HCT116 (cell line): ENCODE data around the gene TOM1L1. TPM values are rescaled to one million over a fixed set of nuclear protein-coding genes. Genes with fewer than 3 reads are reported as not detected.

Experiments used
- ATAC-seq: fragments of 200-7000 bp; cut with Tn5 transposase; 2 replicates; pipeline ENCODE4 v1.9.1; 2020; ENCODE audit warnings: mild to moderate bottlenecking, moderate library complexity
- BruUV-seq: library from RNA; stranded (reverse); fragments of 400-500 nt; replicated peaks from 2 replicates; lab custom pipeline; 2021; lab: Mats Ljungman, UMichigan
- CTCF ChIA-PET: fragments of 300-600 bp; sonication (Branson Sonifier 250); formaldehyde crosslinking; loops from one replicate; lab custom pipeline; 2021; ENCODE audit warnings: antibody characterized with exemption; lab: Charles Lee
- POLR2A ChIA-PET: fragments of 300-600, 350-600 bp; sonication (Branson Sonifier 250); formaldehyde crosslinking; loops from one replicate; lab custom pipeline; 2021; ENCODE audit warnings: antibody characterized with exemption; lab: Charles Lee
- RAD21 ChIA-PET, 2 experiments: fragments of 300-600 bp; sonication (Branson Sonifier 250); formaldehyde crosslinking; loops; one replicate each; lab custom pipeline; 2023; ENCODE audit warnings: low total read pairs in 2 of 2; ENCODE audit not compliant: uncharacterized antibody in 2 of 2, unreplicated experiment in 2 of 2, low non-redundant PET in 1 of 2; lab: Charles Lee
- DNase-seq: peaks from one replicate; pipeline ENCODE4 v3.0.0-alpha.2; 2010; ENCODE audit warnings: low read depth, low spot score
- H2AFZ ChIP-seq: fragments of 200-600 bp; shearing (Covaris generic), sonication (generic); 2 replicates; pipeline ENCODE4 v1.6.1; 2017; ENCODE audit warnings: low read depth, mixed run types, mixed read lengths, antibody characterized with exemption, low read length; ENCODE audit not compliant: poor library complexity, severe bottlenecking
- H3K27ac ChIP-seq: 2 replicates; pipeline ENCODE4 v1.5.1; 2012; ENCODE audit warnings: low read depth, low read length
- H3K27me3 ChIP-seq: fragments of 200-600 bp; sonication (generic); 2 replicates; pipeline ENCODE4 v1.6.1; 2016; ENCODE audit warnings: mixed run types, low read length, mixed read lengths; ENCODE audit not compliant: insufficient read depth
- H3K36me3 ChIP-seq, 2 experiments: fragments of 200-500 bp in 1 of 2; fragments of 200-600 bp in 1 of 2; sonication (Bioruptor generic) in 1 of 2; sonication (generic) in 1 of 2; 2 replicates each; pipeline versions ENCODE4 v1.5.1 to v1.6.1; 2014 to 2016; ENCODE audit warnings: low read length in 2 of 2, inconsistent platforms in 1 of 2, mixed read lengths in 1 of 2, mixed run types in 1 of 2; ENCODE audit not compliant: insufficient read depth in 2 of 2, control insufficient read depth in 1 of 2
- H3K4me1 ChIP-seq, 2 experiments: fragments of 200-600 bp in 1 of 2; sonication (generic) in 1 of 2; 2 replicates each; pipeline versions ENCODE4 v1.5.1 to v1.6.1; 2012 to 2017; ENCODE audit warnings: low read length in 2 of 2, inconsistent platforms in 1 of 2, mild to moderate bottlenecking in 1 of 2, mixed read lengths in 1 of 2, mixed run types in 1 of 2, moderate library complexity in 1 of 2; ENCODE audit not compliant: insufficient read depth in 2 of 2, control insufficient read depth in 1 of 2
- H3K4me2 ChIP-seq: fragments of 200-600 bp; sonication (generic); 2 replicates; pipeline ENCODE4 v1.6.1; 2017; ENCODE audit warnings: mixed run types, low read length, mixed read lengths
- H3K4me3 ChIP-seq, 2 experiments: fragments of 200-600 bp in 1 of 2; sonication (generic) in 1 of 2; replicated peaks in 1 of 2; 2 replicates each; pipeline ENCODE4 v1.5.1; 2011 to 2016; ENCODE audit warnings: low read length in 2 of 2, control low read depth in 1 of 2, low read depth in 1 of 2, mild to moderate bottlenecking in 1 of 2, mixed read lengths in 1 of 2, mixed run types in 1 of 2
- H3K79me2 ChIP-seq: fragments of 200-600 bp; sonication (generic); 2 replicates; pipeline ENCODE4 v1.6.1; 2017; ENCODE audit warnings: mild to moderate bottlenecking, mixed run types, low read length, moderate library complexity, mixed read lengths; ENCODE audit not compliant: insufficient read depth
- H3K9ac ChIP-seq: fragments of 200-600 bp; sonication (generic); 2 replicates; pipeline ENCODE4 v1.6.1; 2016; ENCODE audit warnings: low read length, mixed read lengths
- H3K9me2 ChIP-seq: fragments of 200-600 bp; sonication (generic), shearing (Covaris generic); 2 replicates; pipeline ENCODE4 v1.6.1; 2017; ENCODE audit warnings: mixed run types, mild to moderate bottlenecking, moderate library complexity; ENCODE audit not compliant: insufficient read depth
- H3K9me3 ChIP-seq, 2 experiments: fragments of 200-500 bp in 1 of 2; fragments of 200-600 bp in 1 of 2; sonication (Bioruptor generic) in 1 of 2; sonication (generic) in 1 of 2; 2 replicates each; pipeline ENCODE4 v1.6.1; 2014 to 2017; ENCODE audit warnings: low read length in 2 of 2, mixed read lengths in 2 of 2, inconsistent platforms in 1 of 2, low read depth in 1 of 2, mild to moderate bottlenecking in 1 of 2, mixed run types in 1 of 2, moderate library complexity in 1 of 2; ENCODE audit not compliant: control insufficient read depth in 1 of 2, insufficient read depth in 1 of 2
- H4K20me1 ChIP-seq: fragments of 200-600 bp; sonication (generic), shearing (Covaris generic); 2 replicates; pipeline ENCODE4 v1.6.1; 2017; ENCODE audit warnings: mixed run types, mild to moderate bottlenecking, moderate library complexity; ENCODE audit not compliant: insufficient read depth
- CBX3 ChIP-seq: IDR thresholded peaks from 2 replicates; pipeline ENCODE4 v1.6.1; 2012; ENCODE audit warnings: low read depth
- CEBPB ChIP-seq: IDR thresholded peaks from 2 replicates; pipeline ENCODE4 v1.6.1; 2012; ENCODE audit warnings: low read depth
- EZH2 ChIP-seq: fragments of 200-600 bp; sonication (generic); IDR thresholded peaks from 2 replicates; pipeline ENCODE4 v1.6.1; 2017; ENCODE audit warnings: antibody characterized with exemption, mixed run types
- JUND ChIP-seq: IDR thresholded peaks from 2 replicates; pipeline ENCODE4 v1.6.1; 2012
- POLR2A ChIP-seq: IDR thresholded peaks from 2 replicates; pipeline ENCODE4 v1.7.0; 2011; ENCODE audit warnings: borderline replicate concordance; ENCODE audit not compliant: insufficient read depth, insufficient read length; ENCODE audit errors: extremely low read depth
- RAD21 ChIP-seq: IDR thresholded peaks from 2 replicates; pipeline ENCODE4 v1.6.1; 2012; ENCODE audit warnings: low read depth, mild to moderate bottlenecking
- SIN3A ChIP-seq: IDR thresholded peaks from 2 replicates; pipeline ENCODE4 v1.6.1; 2012; ENCODE audit warnings: low read depth
- SP1 ChIP-seq: IDR thresholded peaks from 2 replicates; pipeline ENCODE4 v1.6.1; 2012; ENCODE audit warnings: low read depth
- ZFX ChIP-seq: fragments of 450-650 bp; IDR thresholded peaks from 2 replicates; pipeline ENCODE4 v1.6.1; 2017
- ZNF274 ChIP-seq: fragments of 200-500 bp; sonication (Bioruptor generic); IDR thresholded peaks from 2 replicates; pipeline ENCODE4 v1.6.1; 2014; ENCODE audit warnings: mild to moderate bottlenecking, low read depth, low read length, inconsistent platforms
- intact Hi-C: fragments of 100-400 bp; cut with micrococcal nuclease; formaldehyde crosslinking; loops from 2 replicates; pipeline ENCODE4 v1.10.0; 2022
- total RNA-seq: library from RNA; stranded (reverse); gene quantifications from one replicate; pipeline ENCODE4 v1.2.1, GENCODE V29; 2021; ENCODE audit not compliant: unreplicated experiment
- TF ChIP-seq, protein P1 (sequence below): IDR thresholded peaks from 2 replicates; pipeline ENCODE4 v1.6.1; 2012
- TF ChIP-seq, protein P2 (sequence below), 3 experiments: fragments of 200-600 bp in 1 of 3; sonication (generic) in 1 of 3; IDR thresholded peaks in 2 of 3; conservative IDR thresholded peaks in 1 of 3; 2 replicates each; pipeline ENCODE4 v1.5.1; 2012 to 2017; ENCODE audit warnings: low read depth in 2 of 3, low read length in 2 of 3, antibody characterized with exemption in 1 of 3, borderline replicate concordance in 1 of 3, control low read depth in 1 of 3, mild to moderate bottlenecking in 1 of 3, mixed read lengths in 1 of 3, mixed run types in 1 of 3, moderate library complexity in 1 of 3; ENCODE audit not compliant: insufficient read depth in 1 of 3
- TF ChIP-seq, protein P3 (sequence below): IDR thresholded peaks from 2 replicates; pipeline ENCODE4 v1.6.1; 2012; ENCODE audit warnings: low read depth

The TOM1L1 gene
- total RNA-seq, 1 experiment from 2014 or later: 70.8 TPM

DNA sequence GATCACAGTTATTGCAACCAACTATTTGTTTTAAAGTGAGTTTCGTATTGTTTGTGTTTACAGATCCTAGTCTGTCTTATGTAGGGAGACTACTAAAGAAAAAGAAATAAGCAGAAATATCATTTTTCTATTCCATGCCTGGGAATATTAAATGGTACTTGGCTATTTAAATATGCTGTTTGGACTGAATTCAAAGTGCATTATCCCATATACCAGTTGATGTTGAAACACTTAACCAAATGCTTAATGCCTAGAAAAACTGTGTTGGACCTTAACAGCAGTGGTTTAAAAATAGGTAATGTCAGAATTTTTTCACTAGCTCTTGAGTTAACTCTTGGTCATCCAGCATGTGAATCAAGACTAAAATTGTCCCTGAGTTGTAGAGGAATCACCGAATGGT lies 37.5 kb upstream of the TOM1L1 start:
- RAD21 ChIA-PET: no interaction called here
- Histone ChIP-seq H3K9ac (no peak overlapping the region), H3K27ac (no peak overlapping the region), H3K36me3 (no peaks in the 10 kb centered on the region), H4K20me1 (no peaks in the 10 kb centered on the region)
- DNase-seq (no peak), ATAC-seq (no peak)
- BruUV-seq: no TSS peak
- no peak for TF ChIP-seq CBX3
- TF ChIP-seq, protein P1, sequence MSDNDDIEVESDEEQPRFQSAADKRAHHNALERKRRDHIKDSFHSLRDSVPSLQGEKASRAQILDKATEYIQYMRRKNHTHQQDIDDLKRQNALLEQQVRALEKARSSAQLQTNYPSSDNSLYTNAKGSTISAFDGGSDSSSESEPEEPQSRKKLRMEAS: no peak
- TF ChIP-seq JUND: no peak
- no peak for TF ChIP-seq ZNF274
- no peak for TF ChIP-seq POLR2A
- no peak for TF ChIP-seq SIN3A
- TF ChIP-seq, protein P2, sequence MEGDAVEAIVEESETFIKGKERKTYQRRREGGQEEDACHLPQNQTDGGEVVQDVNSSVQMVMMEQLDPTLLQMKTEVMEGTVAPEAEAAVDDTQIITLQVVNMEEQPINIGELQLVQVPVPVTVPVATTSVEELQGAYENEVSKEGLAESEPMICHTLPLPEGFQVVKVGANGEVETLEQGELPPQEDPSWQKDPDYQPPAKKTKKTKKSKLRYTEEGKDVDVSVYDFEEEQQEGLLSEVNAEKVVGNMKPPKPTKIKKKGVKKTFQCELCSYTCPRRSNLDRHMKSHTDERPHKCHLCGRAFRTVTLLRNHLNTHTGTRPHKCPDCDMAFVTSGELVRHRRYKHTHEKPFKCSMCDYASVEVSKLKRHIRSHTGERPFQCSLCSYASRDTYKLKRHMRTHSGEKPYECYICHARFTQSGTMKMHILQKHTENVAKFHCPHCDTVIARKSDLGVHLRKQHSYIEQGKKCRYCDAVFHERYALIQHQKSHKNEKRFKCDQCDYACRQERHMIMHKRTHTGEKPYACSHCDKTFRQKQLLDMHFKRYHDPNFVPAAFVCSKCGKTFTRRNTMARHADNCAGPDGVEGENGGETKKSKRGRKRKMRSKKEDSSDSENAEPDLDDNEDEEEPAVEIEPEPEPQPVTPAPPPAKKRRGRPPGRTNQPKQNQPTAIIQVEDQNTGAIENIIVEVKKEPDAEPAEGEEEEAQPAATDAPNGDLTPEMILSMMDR (IDR thresholded peaks at IDR 0.05 in 2 of 3, conservative IDR thresholded peaks at IDR 0.05 in 1 of 3; ENCODE audit: borderline replicate concordance in 1 of 3, insufficient read depth in 1 of 3, low read depth in 2 of 3, low read length in 2 of 3): no peak
- TF ChIP-seq CEBPB: no peak
- no peak for TF ChIP-seq SP1
- TF ChIP-seq EZH2: no peak
- TF ChIP-seq ZFX: no peak
- TF ChIP-seq, protein P3, sequence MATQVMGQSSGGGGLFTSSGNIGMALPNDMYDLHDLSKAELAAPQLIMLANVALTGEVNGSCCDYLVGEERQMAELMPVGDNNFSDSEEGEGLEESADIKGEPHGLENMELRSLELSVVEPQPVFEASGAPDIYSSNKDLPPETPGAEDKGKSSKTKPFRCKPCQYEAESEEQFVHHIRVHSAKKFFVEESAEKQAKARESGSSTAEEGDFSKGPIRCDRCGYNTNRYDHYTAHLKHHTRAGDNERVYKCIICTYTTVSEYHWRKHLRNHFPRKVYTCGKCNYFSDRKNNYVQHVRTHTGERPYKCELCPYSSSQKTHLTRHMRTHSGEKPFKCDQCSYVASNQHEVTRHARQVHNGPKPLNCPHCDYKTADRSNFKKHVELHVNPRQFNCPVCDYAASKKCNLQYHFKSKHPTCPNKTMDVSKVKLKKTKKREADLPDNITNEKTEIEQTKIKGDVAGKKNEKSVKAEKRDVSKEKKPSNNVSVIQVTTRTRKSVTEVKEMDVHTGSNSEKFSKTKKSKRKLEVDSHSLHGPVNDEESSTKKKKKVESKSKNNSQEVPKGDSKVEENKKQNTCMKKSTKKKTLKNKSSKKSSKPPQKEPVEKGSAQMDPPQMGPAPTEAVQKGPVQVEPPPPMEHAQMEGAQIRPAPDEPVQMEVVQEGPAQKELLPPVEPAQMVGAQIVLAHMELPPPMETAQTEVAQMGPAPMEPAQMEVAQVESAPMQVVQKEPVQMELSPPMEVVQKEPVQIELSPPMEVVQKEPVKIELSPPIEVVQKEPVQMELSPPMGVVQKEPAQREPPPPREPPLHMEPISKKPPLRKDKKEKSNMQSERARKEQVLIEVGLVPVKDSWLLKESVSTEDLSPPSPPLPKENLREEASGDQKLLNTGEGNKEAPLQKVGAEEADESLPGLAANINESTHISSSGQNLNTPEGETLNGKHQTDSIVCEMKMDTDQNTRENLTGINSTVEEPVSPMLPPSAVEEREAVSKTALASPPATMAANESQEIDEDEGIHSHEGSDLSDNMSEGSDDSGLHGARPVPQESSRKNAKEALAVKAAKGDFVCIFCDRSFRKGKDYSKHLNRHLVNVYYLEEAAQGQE: no peak
- TF ChIP-seq RAD21: no peak
- TF ChIP-seq, all 23 proteins: peak for 0
- H3K27me3 ChIP-seq: peaks cover 5% of the 10 kb centered on the region
- H3K4me2 ChIP-seq: no peak overlapping the region
- CTCF ChIA-PET: no interaction called here
- no peaks in the 10 kb centered on the region for H3K79me2 ChIP-seq
- POLR2A ChIA-PET: no interaction called here
- no peak overlapping the region for H3K4me3 ChIP-seq
- no peaks in the 10 kb centered on the region for H3K9me3 ChIP-seq
- no peaks in the 10 kb centered on the region for H3K4me1 ChIP-seq
- H3K9me2 ChIP-seq: no peaks in the 10 kb centered on the region
- no peak overlapping the region for H2AFZ ChIP-seq
- intact Hi-C loops: no loop called here
